ENCODE results near the gene GLYATL3. TPM values are rescaled to one million over a fixed set of nuclear protein-coding genes. Genes with fewer than 3 reads are reported as not detected.
"Not testable (repeated sequence)": the region's sequence is repeated elsewhere in the genome, so short reads cannot be mapped to it uniquely, and the experiment has no call there.

Gene GLYATL3
- total and polyA plus RNA-seq, 7 experiments from 2014 or later: not detected

DNA sequence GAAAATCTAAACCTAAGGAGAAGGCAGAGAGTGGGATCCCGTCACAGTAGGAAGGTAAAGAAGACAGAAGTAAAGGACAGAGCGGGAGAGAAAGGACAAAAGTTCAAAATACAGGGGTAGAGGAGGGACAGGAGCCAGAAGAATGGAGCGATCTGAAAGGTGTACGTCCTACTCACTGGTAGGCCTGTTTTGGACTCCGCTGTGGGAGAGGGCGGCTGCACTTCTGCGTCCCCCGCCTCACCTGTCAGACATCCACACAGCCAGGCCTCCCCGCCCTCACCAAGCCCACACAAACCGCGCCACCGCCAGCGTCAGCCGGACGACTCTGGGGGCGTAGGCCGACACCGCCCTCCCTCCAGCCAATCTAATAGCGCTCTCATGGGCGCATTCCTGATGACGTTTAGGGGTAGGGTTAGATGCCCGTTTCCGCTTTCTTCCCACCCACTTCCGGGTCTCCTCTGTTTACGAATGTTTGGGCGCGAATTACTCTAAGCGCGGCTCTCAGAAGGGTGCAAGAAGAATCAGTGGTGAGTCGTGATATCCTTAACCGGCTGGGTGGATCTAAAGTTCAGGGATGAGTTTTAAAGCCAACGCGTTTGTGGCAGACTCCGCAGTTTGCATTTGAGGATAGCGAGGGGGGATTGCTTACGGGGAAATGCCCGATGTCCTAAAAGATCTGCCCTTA is 36.7 kb upstream of the GLYATL3 start, which contains the start of the genes CENPQ and MMUT:
CENPQ (plus strand) TSS at position 444 of the 685 bp plus-strand sequence. CDS start 6,807 bp downstream, outside the sequence.
MMUT (minus strand) TSS at position 327 of the 685 bp plus-strand sequence. CDS start 3,787 bp downstream, outside the sequence.
- H3K36me3 Mint-ChIP-seq: peaks cover 0 to 13% (median 5%) of the 10 kb centered on the region in 5 donors
- H3K9me3 Mint-ChIP-seq: peaks cover 0 to 2% (median 0%) of the 10 kb centered on the region in 11 donors
- peak within 1 kb of the TSS; percentile 85 for H3K27ac ChIP-seq (ENCODE audit: low read depth, low read length)
- ATAC-seq (peak; percentile 99), DNase-seq (peak; percentile 85 to 94 (median 92))
- no peaks in the 10 kb centered on the region for H3K27me3 Mint-ChIP-seq
- POLR2A ChIA-PET: no interaction called here
- CTCF ChIA-PET: no interaction called here
- peaks cover 14 to 15% of the 10 kb centered on the region in 2 donors for H3K4me1 ChIP-seq (ENCODE audit: control insufficient read depth in 2 of 2, insufficient read depth in 2 of 2, low read length in 2 of 2)
- no peaks in the 10 kb centered on the region for H3K9me3 ChIP-seq (ENCODE audit: control insufficient read depth in 2 of 3, low read length in 3 of 3)
- H3K4me1 Mint-ChIP-seq: peaks cover 43 to 80% (median 57%) of the 10 kb centered on the region in 7 donors
- peak within 1 kb of the TSS; percentile 68 for H3K4me3 ChIP-seq (ENCODE audit: low read length)
- H3K4me3 Mint-ChIP-seq: peak within 1 kb of the TSS; percentile 94 to 100 (median 98)
- intact Hi-C loops (cut with micrococcal nuclease): loop anchor here (1.0 to 5.0 kb wide), 3 partner anchors 144 to 1986 kb away; partner anchors contain the start of gene CD2AP (in 2 of the 2)
- no peaks in the 10 kb centered on the region for H3K27me3 ChIP-seq (ENCODE audit: control insufficient read depth in 2 of 2, insufficient read depth in 2 of 2, low read length in 2 of 2)
- H3K27ac Mint-ChIP-seq: peak within 1 kb of the TSS; percentile 91 to 99 (median 96)
- peaks cover 0 to 10% (median 0%) of the 10 kb centered on the region in 3 experiments for H3K36me3 ChIP-seq (ENCODE audit: control insufficient read depth in 2 of 3, insufficient read depth in 3 of 3, low read length in 3 of 3)

DNA sequence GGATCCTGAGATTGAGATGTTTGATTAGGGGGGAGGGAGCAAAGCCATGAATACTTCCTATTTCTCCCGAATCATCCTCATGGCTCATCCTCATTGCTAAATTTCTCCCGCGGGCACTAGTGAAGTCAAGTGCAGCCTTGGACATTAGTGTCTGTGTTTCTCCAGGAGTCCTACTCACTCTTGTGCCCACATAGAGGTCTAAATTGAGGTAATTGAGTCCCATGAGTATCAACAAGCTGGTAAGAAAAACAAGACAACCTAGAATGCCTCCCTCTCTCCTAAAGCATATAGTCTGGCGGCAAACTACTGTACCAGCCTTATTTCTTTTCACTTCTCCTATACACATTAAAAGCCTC is 36.1 kb upstream of the GLYATL3 start:
- H3K36me3 ChIP-seq (ENCODE audit: control insufficient read depth in 2 of 3, insufficient read depth in 3 of 3, low read length in 3 of 3): peaks cover 0 to 10% (median 0%) of the 10 kb centered on the region in 3 experiments
- Mint-ChIP-seq H3K4me1 (peaks cover 43 to 79% (median 58%) of the 10 kb centered on the region in 7 donors), H3K4me3 (peak overlapping the region; percentile 94 to 100 (median 98)), H3K36me3 (peaks cover 0 to 14% (median 5%) of the 10 kb centered on the region in 5 donors), H3K9me3 (peaks cover 0 to 2% (median 0%) of the 10 kb centered on the region in 11 donors), H3K27me3 (no peaks in the 10 kb centered on the region), H3K27ac (peak overlapping the region; percentile 91 to 99 (median 96))
- CTCF ChIA-PET: no interaction called here
- intact Hi-C loops (cut with micrococcal nuclease): loop anchor here (1.0 to 5.0 kb wide), 3 partner anchors 144 to 1986 kb away; partner anchors contain the start of gene CD2AP (in 2 of the 2)
- no peaks in the 10 kb centered on the region for H3K9me3 ChIP-seq (ENCODE audit: control insufficient read depth in 2 of 3, low read length in 3 of 3)
- ATAC-seq: no peak
- H3K4me1 ChIP-seq (ENCODE audit: control insufficient read depth in 2 of 2, insufficient read depth in 2 of 2, low read length in 2 of 2): peaks cover 14 to 15% of the 10 kb centered on the region in 2 donors
- H3K27ac ChIP-seq (ENCODE audit: low read depth, low read length): peak overlapping the region; percentile 85
- peak overlapping the region; percentile 68 for H3K4me3 ChIP-seq (ENCODE audit: low read length)
- peak in 1 of 9 donors; percentile 1 for DNase-seq
- POLR2A ChIA-PET: no interaction called here
- no peaks in the 10 kb centered on the region for H3K27me3 ChIP-seq (ENCODE audit: control insufficient read depth in 2 of 2, insufficient read depth in 2 of 2, low read length in 2 of 2)

DNA sequence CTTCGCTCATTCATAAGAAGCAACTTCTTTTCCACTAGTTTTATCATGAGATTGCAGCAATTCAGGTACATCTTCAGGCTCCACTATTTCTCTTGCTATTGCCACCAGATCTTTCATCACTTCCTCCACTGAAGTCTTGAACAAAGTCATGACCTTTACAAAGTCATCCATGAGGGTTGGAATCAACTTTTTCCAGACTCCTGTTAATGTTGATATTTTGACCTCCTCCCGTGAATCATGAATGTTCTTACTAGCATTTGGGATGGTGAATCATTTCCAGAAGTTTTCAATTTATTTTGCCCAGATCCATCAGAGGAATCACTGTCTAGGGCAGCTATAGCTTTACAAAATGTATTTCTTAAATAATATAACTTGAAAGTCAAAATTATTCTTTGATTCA is 35.0 kb upstream of the GLYATL3 start:
- H3K9me3 Mint-ChIP-seq: peaks cover 0 to 2% (median 0%) of the 10 kb centered on the region in 11 donors
- no peaks in the 10 kb centered on the region for H3K27me3 ChIP-seq (ENCODE audit: control insufficient read depth in 2 of 2, insufficient read depth in 2 of 2, low read length in 2 of 2)
- H3K4me3 ChIP-seq (ENCODE audit: low read length): no peak overlapping the region
- H3K36me3 ChIP-seq (ENCODE audit: control insufficient read depth in 2 of 3, insufficient read depth in 3 of 3, low read length in 3 of 3): peaks cover 0 to 6% (median 0%) of the 10 kb centered on the region in 3 experiments
- DNase-seq (no peak), ATAC-seq (no peak)
- peak overlapping the region; percentile 35 to 100 (median 54) for H3K4me3 Mint-ChIP-seq
- peaks cover 0 to 16% (median 9%) of the 10 kb centered on the region in 5 donors for H3K36me3 Mint-ChIP-seq
- no peaks in the 10 kb centered on the region for H3K27me3 Mint-ChIP-seq
- no peak overlapping the region for H3K27ac ChIP-seq (ENCODE audit: low read depth, low read length)
- H3K4me1 Mint-ChIP-seq: peaks cover 36 to 68% (median 54%) of the 10 kb centered on the region in 7 donors
- ChIA-PET POLR2A (no interaction called here), CTCF (no interaction called here)
- no peaks in the 10 kb centered on the region for H3K9me3 ChIP-seq (ENCODE audit: control insufficient read depth in 2 of 3, low read length in 3 of 3)
- intact Hi-C loops (cut with micrococcal nuclease): loop anchor here in 1 of 2 donors (5.0 kb wide), 1 partner anchor 1987 kb away; the partner anchor contains the start of gene CD2AP
- peak overlapping the region in 2 of 9 donors; percentile 51 to 96 for H3K27ac Mint-ChIP-seq
- H3K4me1 ChIP-seq (ENCODE audit: control insufficient read depth in 2 of 2, insufficient read depth in 2 of 2, low read length in 2 of 2): peaks cover 14 to 15% of the 10 kb centered on the region in 2 donors

DNA sequence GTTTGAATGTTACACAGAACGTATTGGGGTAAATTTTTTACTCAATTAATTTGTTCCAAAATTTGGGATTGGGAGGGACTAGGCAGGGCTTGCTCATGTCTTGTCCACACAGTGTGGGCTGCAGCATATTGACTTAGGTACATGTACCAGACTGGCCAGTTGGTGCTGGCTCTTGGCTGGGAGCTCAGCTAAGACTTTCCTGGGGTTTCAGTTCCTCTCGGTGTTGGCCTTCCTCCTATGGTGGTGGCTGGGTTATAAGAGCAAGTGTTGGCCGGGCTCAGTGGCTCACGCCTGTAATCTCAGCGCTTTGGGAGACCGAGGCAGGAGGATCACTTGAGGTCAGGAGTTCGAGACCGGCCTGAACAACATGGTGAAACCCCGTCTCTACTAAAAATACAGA is 31.7 kb upstream of the GLYATL3 start:
- H3K27me3 ChIP-seq (ENCODE audit: control insufficient read depth in 2 of 2, insufficient read depth in 2 of 2, low read length in 2 of 2): no peaks in the 10 kb centered on the region
- no peak for DNase-seq
- Mint-ChIP-seq H3K27me3 (no peaks in the 10 kb centered on the region), H3K4me1 (peaks cover 15 to 34% (median 28%) of the 10 kb centered on the region in 7 donors), H3K4me3 (no peak overlapping the region), H3K27ac (no peak overlapping the region), H3K9me3 (no peaks in the 10 kb centered on the region), H3K36me3 (peaks cover 0 to 31% (median 17%) of the 10 kb centered on the region in 5 donors)
- CTCF ChIA-PET: no interaction called here
- intact Hi-C loops (cut with micrococcal nuclease): no loop called here
- POLR2A ChIA-PET: no interaction called here
- H3K27ac ChIP-seq (ENCODE audit: low read depth, low read length): no peak overlapping the region
- H3K36me3 ChIP-seq (ENCODE audit: control insufficient read depth in 2 of 3, insufficient read depth in 3 of 3, low read length in 3 of 3): peaks cover 0 to 2% (median 0%) of the 10 kb centered on the region in 3 experiments
- H3K4me1 ChIP-seq (ENCODE audit: control insufficient read depth in 2 of 2, insufficient read depth in 2 of 2, low read length in 2 of 2): no peaks in the 10 kb centered on the region
- no peak overlapping the region for H3K4me3 ChIP-seq (ENCODE audit: low read length)
- ATAC-seq: no peak
- H3K9me3 ChIP-seq (ENCODE audit: control insufficient read depth in 2 of 3, low read length in 3 of 3): no peaks in the 10 kb centered on the region

DNA sequence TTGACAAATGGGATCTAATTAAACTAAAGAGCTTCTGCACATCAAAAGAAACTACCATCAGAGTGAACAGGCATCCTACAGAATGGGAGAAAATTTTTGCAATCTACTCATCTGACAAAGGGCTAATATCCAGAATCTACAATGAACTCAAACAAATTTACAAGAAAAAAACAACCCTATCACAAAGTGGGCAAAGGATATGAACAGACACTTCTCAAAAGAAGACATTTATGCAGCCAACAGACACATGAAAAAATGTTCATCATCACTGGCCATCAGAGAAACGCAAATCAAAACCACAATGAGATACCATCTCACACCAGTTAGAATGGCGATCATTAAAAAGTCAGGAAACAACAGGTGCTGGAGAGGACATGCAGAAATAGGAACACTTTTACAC is 23.2 kb upstream of the GLYATL3 start:
- H3K27me3 Mint-ChIP-seq; H3K4me3 Mint-ChIP-seq; H3K36me3 ChIP-seq (ENCODE audit: control insufficient read depth in 2 of 3, insufficient read depth in 3 of 3, low read length in 3 of 3); POLR2A ChIA-PET; intact Hi-C loops (cut with micrococcal nuclease); H3K9me3 ChIP-seq (ENCODE audit: control insufficient read depth in 2 of 3, low read length in 3 of 3); H3K4me3 ChIP-seq (ENCODE audit: low read length); H3K4me1 Mint-ChIP-seq; H3K4me1 ChIP-seq (ENCODE audit: control insufficient read depth in 2 of 2, insufficient read depth in 2 of 2, low read length in 2 of 2); H3K27ac ChIP-seq (ENCODE audit: low read depth, low read length); H3K27me3 ChIP-seq (ENCODE audit: control insufficient read depth in 2 of 2, insufficient read depth in 2 of 2, low read length in 2 of 2); H3K27ac Mint-ChIP-seq; ATAC-seq; DNase-seq; H3K9me3 Mint-ChIP-seq; CTCF ChIA-PET: not testable (repeated sequence)
- H3K36me3 Mint-ChIP-seq: peaks cover 24 to 66% (median 47%) of the 10 kb centered on the region in 5 donors

DNA sequence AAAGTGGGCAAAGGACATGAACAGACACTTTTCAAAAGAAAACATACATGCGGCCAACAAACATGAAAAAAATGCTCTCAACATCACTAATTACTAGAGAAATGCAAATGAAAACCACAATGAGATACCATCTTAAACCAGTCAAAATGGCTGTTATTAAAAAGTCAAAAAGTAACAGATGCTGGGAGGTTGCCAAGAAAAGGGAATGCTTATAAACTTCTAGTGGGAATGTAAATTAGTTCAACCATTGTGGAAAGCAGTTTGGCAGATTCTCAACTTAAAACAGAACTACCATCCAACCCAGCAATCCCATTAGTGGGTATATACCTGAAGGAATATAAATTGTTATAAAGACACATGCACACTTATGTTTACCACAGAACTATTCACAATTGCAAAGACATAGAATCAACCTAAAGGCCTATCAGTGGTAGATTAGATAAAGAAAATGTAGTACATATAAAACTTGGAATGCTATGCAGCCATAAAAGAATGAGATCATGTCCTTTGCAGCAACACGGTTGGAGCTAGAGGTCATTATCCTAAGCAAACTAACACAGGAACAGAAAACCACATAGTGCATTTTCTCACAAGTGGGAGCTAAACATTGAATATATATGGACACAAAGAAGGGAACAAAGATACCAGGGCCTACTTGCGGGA is 20.3 kb upstream of the GLYATL3 start:
- no peak overlapping the region for H3K27ac ChIP-seq (ENCODE audit: low read depth, low read length)
- no peaks in the 10 kb centered on the region for H3K4me1 ChIP-seq (ENCODE audit: control insufficient read depth in 2 of 2, insufficient read depth in 2 of 2, low read length in 2 of 2)
- no peak overlapping the region for H3K4me3 Mint-ChIP-seq
- DNase-seq (no peak), ATAC-seq (no peak)
- POLR2A ChIA-PET: no interaction called here
- no peaks in the 10 kb centered on the region for H3K9me3 ChIP-seq (ENCODE audit: control insufficient read depth in 2 of 3, low read length in 3 of 3)
- H3K4me1 Mint-ChIP-seq: peaks cover 0 to 5% (median 0%) of the 10 kb centered on the region in 7 donors
- H3K36me3 Mint-ChIP-seq: peaks cover 9 to 50% (median 21%) of the 10 kb centered on the region in 5 donors
- no peak overlapping the region for H3K4me3 ChIP-seq (ENCODE audit: low read length)
- CTCF ChIA-PET: no interaction called here
- no peaks in the 10 kb centered on the region for H3K27me3 Mint-ChIP-seq
- no peak overlapping the region for H3K27ac Mint-ChIP-seq
- no peaks in the 10 kb centered on the region for H3K27me3 ChIP-seq (ENCODE audit: control insufficient read depth in 2 of 2, insufficient read depth in 2 of 2, low read length in 2 of 2)
- H3K36me3 ChIP-seq (ENCODE audit: control insufficient read depth in 2 of 3, insufficient read depth in 3 of 3, low read length in 3 of 3): no peaks in the 10 kb centered on the region
- H3K9me3 Mint-ChIP-seq: no peaks in the 10 kb centered on the region
- intact Hi-C loops (cut with micrococcal nuclease): no loop called here
